ENCODE measurements around the gene GRAP2.

GRAP2 gene

DNA sequence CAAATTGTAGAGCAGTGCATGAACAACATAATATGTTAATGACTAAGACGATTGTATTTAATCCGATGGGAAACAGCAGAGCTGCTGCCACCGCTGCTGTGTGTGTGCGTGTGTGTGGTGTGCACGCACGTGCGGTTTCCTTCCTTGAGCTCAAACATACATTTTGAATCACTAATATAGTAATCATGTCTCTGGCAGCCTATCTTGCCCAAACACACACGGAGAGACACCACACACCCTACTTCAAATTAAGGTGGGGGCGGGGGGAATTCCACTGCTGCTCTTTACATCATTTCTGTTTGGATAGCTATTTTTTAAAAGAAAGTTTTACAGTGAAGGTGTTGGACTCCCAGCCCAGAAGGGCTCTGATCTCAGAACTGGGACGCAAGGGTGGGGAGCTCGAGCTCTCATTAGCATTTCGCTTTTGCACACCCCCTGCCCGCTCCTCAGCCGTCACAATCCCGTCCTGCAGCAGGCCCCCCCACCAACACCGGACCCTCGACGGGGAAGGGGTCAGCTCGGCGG, 93.2 kb downstream of the GRAP2 start:
- no peak overlapping the region for H3K4me3 ChIP-seq (ENCODE audit: low read depth, low read length)
- in situ Hi-C loops (cut with HindIII; ENCODE audit: low sequenced_read_pairs): no loop called here
- TF ChIP-seq, protein P1, sequence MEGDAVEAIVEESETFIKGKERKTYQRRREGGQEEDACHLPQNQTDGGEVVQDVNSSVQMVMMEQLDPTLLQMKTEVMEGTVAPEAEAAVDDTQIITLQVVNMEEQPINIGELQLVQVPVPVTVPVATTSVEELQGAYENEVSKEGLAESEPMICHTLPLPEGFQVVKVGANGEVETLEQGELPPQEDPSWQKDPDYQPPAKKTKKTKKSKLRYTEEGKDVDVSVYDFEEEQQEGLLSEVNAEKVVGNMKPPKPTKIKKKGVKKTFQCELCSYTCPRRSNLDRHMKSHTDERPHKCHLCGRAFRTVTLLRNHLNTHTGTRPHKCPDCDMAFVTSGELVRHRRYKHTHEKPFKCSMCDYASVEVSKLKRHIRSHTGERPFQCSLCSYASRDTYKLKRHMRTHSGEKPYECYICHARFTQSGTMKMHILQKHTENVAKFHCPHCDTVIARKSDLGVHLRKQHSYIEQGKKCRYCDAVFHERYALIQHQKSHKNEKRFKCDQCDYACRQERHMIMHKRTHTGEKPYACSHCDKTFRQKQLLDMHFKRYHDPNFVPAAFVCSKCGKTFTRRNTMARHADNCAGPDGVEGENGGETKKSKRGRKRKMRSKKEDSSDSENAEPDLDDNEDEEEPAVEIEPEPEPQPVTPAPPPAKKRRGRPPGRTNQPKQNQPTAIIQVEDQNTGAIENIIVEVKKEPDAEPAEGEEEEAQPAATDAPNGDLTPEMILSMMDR (IDR thresholded peaks at IDR 0.05; ENCODE audit: low read depth, low read length, missing control alignments): no peak
- DNase-seq (ENCODE audit: low read depth): no peak

DNA sequence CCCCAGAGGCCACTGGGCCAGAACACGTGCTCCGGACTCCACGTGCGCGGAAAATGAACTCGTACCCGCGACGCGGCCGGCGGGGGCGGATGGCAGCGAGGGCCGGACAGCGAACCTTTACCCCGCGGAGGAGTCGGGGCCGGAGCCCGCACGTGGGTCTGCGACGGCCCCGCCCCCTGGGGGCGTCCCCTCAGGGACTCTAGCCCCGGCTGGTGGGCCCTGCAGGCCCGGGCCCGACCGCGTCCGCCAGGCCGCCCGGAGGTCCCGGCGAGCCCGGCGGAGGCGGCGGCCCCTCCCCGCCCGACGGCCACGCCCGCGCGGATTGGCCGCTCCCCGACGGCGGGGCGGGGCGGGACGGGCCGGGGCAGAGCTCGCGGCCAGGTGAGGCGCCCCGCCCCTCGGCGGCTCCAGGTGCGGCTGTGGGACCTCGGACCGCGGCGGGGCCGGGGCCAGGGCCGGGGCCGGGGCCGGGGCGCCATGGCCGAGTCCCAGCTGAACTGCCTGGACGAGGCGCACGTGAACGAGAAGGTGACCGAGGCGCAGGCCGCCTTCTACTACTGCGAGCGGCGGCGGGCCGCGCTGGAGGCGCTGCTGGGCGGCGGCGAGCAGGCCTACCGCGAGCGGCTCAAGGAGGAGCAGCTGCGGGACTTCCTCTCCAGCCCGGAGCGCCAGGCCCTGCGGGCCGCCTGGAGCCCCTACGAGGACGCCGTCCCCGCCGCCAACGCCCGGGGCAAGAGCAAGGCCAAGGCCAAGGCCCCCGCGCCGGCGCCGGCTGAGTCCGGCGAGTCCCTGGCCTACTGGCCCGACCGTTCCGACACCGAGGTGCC, 93.9 kb downstream of the GRAP2 start, which contains the start of gene FAM83F:
TSS of gene FAM83F (plus strand) at position 389 of the 827 bp plus-strand sequence. CDS start at position 478, 89 bp downstream.
- no peak within 1 kb of the TSS for H3K4me3 ChIP-seq (ENCODE audit: low read depth, low read length)
- in situ Hi-C loops (cut with HindIII; ENCODE audit: low sequenced_read_pairs): no loop called here
- no peak for DNase-seq (ENCODE audit: low read depth)
- TF ChIP-seq, protein P1 (IDR thresholded peaks at IDR 0.05; ENCODE audit: low read depth, low read length, missing control alignments): no peak

DNA sequence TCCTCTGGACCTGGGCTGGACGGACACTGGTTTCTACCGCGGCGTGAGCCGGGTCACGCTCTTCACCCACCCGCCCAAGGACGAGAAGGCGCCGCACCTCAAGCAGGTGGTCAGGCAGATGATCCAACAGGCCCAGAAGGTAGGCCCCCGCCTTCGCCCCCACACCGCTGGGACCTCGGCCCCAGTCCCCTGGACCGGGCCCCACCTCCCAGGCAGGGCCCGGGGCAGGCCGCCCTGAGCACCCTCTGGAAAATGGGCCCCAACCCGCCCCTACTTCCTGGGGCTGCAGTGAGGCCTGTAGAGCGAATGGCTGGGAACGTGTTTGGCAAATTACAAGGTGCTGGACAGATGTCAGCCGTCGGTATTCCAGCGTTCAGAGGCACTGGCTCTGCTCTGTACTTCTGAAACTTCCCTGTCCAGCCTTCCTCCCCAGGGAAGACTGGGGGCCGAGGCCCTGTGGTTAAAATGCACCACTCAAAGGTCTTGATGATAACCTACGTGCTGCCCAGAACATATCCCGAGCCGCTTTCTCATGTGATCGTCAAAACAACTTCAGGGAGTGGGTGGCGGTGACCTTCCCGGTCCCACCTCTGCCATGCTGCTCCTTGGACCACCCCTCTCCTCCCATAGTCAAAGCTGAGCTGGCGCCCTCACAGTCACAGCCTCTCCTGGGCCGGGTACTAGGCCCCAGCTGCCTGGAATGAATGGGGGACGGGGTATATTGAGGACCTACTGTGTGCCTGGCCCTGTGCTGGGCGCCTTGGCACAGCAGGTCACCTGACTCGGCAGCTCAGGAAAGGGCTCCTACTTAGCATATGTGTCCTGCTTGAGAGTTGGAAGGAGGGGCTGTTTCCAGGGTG, 94.7 kb downstream of the GRAP2 start:
- in situ Hi-C loops (cut with HindIII; ENCODE audit: low sequenced_read_pairs): no loop called here
- TF ChIP-seq, protein P1 (IDR thresholded peaks at IDR 0.05; ENCODE audit: low read depth, low read length, missing control alignments): no peak
- no peak overlapping the region for H3K4me3 ChIP-seq (ENCODE audit: low read depth, low read length)
- no peak for DNase-seq (ENCODE audit: low read depth)

DNA sequence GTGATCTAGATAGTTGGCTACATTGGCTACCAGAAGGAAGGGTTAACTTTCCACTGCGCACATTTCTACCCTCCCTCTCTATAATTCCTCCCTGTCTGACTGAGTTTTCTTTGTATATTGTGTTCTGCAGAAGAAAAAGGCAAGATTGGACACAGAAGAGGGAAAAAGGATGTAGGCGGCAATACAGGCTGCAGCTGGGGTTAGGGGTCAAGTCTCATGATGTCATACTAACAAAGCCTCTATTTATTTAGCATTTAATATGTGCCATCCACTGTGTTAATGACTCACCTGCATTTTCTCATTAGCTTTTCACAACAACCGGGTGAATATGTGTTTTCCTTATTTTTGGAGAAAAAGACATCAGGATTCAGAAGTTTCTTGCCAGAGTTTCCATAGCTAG, 95.8 kb downstream of the GRAP2 start:
- TF ChIP-seq, protein P1 (IDR thresholded peaks at IDR 0.05; ENCODE audit: low read depth, low read length, missing control alignments): no peak
- no peak overlapping the region for H3K4me3 ChIP-seq (ENCODE audit: low read depth, low read length)
- no peak for DNase-seq (ENCODE audit: low read depth)
- in situ Hi-C loops (cut with HindIII; ENCODE audit: low sequenced_read_pairs): no loop called here

DNA sequence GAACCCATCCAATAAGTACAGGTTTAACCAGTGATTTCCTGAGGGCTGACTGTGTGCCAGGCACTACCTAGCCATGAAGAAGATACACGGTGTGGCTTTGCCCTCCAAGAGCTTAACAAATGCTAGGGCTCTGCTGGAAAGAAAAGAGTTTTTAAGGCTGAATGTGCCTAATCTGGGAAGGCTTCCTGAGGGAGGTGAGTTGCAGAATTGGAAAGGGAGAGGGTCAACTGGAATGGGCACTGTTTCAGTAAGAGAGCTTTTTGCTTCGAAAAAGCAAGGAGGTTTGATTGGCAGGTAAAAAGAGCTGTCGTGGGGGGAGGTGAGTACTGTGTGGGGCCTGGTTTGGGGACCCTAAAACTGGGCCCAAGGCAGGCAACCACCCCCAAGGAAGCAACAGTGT, 96.5 kb downstream of the GRAP2 start:
- H3K4me3 ChIP-seq (ENCODE audit: low read depth, low read length): no peak overlapping the region
- in situ Hi-C loops (cut with HindIII; ENCODE audit: low sequenced_read_pairs): no loop called here
- TF ChIP-seq, protein P1 (IDR thresholded peaks at IDR 0.05; ENCODE audit: low read depth, low read length, missing control alignments): no peak
- no peak for DNase-seq (ENCODE audit: low read depth)

DNA sequence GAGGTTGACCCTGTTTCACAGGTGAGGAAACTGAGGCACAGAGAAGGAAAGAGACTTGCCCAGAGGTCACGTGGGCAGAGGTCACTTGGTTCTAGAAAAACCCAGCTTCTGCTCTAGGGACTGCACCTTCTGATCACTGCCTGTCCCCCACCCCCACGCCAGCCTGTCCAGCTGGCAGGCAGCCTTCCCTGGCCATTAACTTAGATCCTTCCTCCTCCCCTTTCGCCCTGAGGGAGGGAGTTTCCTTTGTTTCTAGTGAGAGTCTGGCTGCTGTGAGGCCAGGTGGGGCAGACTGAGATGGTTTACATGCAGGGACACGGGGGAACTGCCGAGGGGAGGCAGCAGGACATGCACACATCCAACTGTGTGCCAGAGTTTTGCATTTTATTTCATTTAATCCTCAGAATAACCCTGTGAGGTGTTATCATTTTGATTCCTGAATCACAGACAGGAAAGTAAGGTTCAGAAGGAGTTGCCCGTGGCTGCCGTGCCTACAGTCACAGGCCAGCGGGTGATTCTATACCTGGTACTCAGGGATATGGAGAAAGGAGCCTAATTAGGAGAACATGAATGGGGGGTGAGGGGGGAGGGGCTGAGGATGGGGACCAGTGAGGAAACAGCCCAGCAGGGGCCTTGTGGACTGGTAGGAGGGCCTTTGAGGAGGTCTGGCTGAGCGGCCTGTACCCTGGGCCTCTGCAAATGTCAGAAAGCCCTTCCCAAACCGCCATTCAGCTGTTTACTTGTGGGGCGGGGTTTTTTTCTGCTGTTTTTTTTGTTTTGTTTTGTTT, 97.2 kb downstream of the GRAP2 start:
- TF ChIP-seq, protein P1 (IDR thresholded peaks at IDR 0.05; ENCODE audit: low read depth, low read length, missing control alignments): no peak
- DNase-seq (ENCODE audit: low read depth): peak; percentile 15
- H3K4me3 ChIP-seq (ENCODE audit: low read depth, low read length): no peak overlapping the region
- in situ Hi-C loops (cut with HindIII; ENCODE audit: low sequenced_read_pairs): no loop called here
